ENCODE results near the gene PINK1. TPM values are rescaled to one million over a fixed set of nuclear protein-coding genes. Genes with fewer than 3 reads are reported as not detected.
A peak's percentile ranks its signal among the peaks of the same experiment; 100 is the strongest.

Gene PINK1
- total RNA-seq, 1 donor from 2014 or later = 106 TPM

- DNase-seq = no peak
These were observed 21.6 kb upstream of the PINK1 start for GRCh38 chr1:20611652-20612051.

GRCh38 chr1:20612221-20612746, 21.0 kb upstream of the PINK1 start:
- DNase-seq = no peak

GRCh38 chr1:20614131-20614579, 19.1 kb upstream of the PINK1 start:
- DNase-seq = no peak

- DNase-seq = no peak
These were observed 17.1 kb upstream of the PINK1 start for GRCh38 chr1:20615946-20616846.

GRCh38 chr1:20616847-20617487, 16.3 kb upstream of the PINK1 start:
- no peak for DNase-seq

- no peak for DNase-seq
These were observed 14.7 kb upstream of the PINK1 start for GRCh38 chr1:20618550-20618949.

- DNase-seq = no peak
These were observed 13.3 kb upstream of the PINK1 start for GRCh38 chr1:20619999-20620398.

- no peak for DNase-seq
These were observed 12.2 kb upstream of the PINK1 start for GRCh38 chr1:20621012-20621411.

GRCh38 chr1:20624709-20625108, 8.5 kb upstream of the PINK1 start:
- no peak for DNase-seq

GRCh38 chr1:20625176-20626097, 7.8 kb upstream of the PINK1 start:
- DNase-seq = no peak

- no peak for DNase-seq
These were observed 7.2 kb upstream of the PINK1 start for GRCh38 chr1:20626098-20626427.

GRCh38 chr1:20626524-20626923, 6.7 kb upstream of the PINK1 start:
- no peak for DNase-seq

GRCh38 chr1:20630729-20631128, 2.5 kb upstream of the PINK1 start:
- DNase-seq = no peak

GRCh38 chr1:20632386-20632785, 872 bp upstream of the PINK1 start:
- DNase-seq = no peak

- DNase-seq = peak; percentile 10
These were observed 871 bp downstream of the PINK1 start for GRCh38 chr1:20634065-20634593.

- peak; percentile 26 for DNase-seq
These were observed 1.4 kb downstream of the PINK1 start for GRCh38 chr1:20634594-20635084.

- no peak for DNase-seq
These were observed 3.6 kb downstream of the PINK1 start for GRCh38 chr1:20636785-20637347.

GRCh38 chr1:20640183-20640597, 6.9 kb downstream of the PINK1 start:
- DNase-seq = peak; percentile 81

GRCh38 chr1:20641975-20642374, 8.7 kb downstream of the PINK1 start:
- no peak for DNase-seq

GRCh38 chr1:20643080-20643479, 9.8 kb downstream of the PINK1 start:
- no peak for DNase-seq

- no peak for DNase-seq
These were observed 11.2 kb downstream of the PINK1 start for GRCh38 chr1:20644416-20644815.

- DNase-seq = no peak
These were observed 12.2 kb downstream of the PINK1 start for GRCh38 chr1:20645414-20645813.

Measured in dermis blood vessel endothelial cell (primary cell).